Measurements from ENCODE around the gene FBLN2.

FBLN2 gene

DNA sequence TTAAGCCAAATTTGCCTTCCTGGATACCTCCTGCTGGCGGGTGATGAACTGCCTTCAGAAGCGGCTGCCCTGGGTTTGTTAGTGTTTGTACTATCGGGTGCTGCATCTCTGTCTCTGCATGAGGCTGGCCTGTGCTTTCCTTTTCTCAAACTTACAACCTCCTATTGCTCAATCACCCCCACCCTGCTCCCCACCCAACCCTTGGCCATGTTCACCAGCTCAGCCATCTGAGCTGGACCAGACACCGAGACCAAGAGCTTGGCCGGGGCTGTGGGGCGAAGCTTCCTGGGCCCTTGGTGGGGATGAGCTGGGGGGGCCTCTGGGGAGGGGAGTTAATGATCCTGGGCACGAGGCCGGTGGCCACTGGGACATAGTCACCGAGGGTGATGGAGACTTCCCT is 16.8 kb upstream of the FBLN2 start:
- DNase-seq (ENCODE audit: low read depth), result no peak

DNA sequence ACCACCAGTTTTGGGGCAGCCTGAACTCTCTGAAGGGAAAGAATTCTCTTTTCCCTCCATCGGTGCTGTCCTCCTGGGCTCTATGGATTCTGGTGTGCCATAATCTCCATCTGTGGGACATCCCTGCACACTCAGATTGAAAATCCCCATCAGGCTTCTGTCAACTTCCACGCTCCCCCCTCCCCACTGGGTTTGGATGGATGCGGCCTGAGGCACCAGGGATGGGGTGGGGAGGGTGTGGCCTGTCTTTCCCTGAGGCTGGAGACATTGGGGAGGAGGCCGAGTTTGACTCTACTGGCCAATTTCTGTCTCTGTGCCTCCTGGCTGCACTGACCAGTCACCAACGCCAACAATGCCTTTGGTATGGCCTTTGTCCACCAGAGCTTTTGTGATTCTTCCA is 16.3 kb upstream of the FBLN2 start:
- DNase-seq (ENCODE audit: low read depth), result no peak

DNA sequence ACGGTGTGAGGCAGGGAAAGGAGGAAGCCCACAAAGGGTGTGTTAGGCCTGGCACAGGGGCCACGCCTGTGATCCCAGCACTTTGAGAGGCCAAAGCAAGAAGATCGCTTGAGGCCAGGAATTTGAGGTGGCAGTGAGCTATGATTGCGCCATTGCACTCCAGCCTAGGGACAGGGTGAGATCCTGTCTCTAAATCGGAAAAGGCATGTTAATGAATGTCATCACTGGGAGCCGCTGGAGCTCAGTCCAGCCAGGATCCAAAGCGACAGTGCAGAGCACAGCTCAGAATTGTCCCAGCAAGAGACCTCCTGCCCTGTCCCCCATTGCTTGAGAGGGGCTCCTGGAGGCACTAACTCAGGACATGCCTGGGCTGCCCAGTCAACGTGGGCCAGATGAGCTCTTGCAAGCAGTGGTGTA is 15.0 kb upstream of the FBLN2 start:
- DNase-seq (ENCODE audit: low read depth), result no peak

DNA sequence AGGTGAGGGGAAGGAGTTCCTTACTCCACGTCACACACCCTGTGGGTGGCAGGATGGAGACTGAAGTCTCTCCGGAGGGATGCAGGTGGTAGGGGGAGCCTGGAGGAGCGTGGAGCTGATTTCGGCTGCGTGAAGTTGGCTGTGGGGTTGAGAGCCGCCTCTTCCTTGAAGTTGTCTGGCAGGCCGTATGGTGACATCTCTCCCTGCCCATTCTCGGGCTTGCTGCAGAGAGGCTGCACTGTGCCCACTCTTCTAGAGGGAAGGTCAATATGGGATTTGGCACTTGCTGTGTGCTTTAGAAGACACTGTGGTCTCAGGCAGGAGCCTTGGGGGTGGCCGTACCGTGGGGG is 13.4 kb upstream of the FBLN2 start:
- no peak for DNase-seq (ENCODE audit: low read depth)

DNA sequence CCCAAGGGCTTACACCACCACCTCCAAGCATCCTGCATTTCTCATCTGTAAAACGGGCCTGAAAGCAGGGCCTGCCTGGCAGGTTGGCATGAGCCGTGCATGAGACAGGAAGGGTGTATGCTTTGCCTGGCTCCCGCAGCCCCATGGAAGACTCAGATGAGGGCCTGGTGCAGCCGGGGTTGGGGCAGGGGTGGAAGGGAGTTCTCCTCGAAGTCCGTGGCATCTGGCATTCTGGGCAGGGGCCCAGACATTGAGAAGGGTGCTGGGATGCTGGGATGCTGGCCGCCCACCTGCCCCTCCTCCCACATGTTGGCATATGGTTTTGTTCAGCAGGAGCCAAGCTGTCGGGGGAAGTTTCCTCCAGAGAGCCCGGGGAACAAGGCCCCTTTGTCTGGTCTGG is 13.0 kb upstream of the FBLN2 start:
- no peak for DNase-seq (ENCODE audit: low read depth)

DNA sequence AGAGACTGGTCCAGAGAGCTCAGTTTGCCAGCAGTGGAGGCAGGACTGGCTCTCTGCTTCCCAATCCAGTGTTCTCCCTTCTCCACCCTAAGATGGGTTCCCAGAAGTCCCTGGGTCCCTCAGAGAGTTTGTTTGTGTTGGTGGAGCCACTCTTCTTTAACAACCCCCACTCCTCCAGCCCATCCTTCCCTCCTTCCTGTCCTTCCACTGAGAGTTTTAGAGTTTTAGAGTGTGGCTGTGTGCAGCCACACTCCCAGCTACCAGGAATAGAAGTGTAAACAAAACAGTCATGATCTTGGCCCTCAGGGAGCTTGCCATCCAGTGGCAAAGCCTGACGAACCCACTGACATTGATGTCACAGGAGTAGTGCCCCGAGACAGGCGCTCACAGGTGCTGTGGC is 12.5 kb upstream of the FBLN2 start:
- no peak for DNase-seq (ENCODE audit: low read depth)

DNA sequence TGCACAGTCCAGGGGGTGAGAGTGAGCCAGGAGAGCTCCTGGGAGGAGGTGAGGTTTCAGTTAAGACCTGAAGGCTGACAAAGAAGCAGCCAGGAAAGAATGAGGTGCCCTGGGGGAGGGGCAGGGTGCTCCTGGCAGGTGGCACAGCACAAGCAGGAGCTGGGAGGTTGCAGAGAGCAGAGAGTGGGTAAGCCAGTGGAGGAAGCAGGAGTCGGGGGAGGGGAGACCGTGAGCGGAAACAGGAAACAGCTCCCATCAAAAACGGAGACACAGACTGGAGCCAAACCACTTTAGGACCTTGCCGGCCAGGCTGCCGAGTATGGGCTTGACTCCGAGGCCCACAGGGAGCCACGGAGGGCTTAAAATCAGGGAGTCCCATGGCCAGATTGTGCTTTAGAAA is 12.1 kb upstream of the FBLN2 start:
- no peak for DNase-seq (ENCODE audit: low read depth)

DNA sequence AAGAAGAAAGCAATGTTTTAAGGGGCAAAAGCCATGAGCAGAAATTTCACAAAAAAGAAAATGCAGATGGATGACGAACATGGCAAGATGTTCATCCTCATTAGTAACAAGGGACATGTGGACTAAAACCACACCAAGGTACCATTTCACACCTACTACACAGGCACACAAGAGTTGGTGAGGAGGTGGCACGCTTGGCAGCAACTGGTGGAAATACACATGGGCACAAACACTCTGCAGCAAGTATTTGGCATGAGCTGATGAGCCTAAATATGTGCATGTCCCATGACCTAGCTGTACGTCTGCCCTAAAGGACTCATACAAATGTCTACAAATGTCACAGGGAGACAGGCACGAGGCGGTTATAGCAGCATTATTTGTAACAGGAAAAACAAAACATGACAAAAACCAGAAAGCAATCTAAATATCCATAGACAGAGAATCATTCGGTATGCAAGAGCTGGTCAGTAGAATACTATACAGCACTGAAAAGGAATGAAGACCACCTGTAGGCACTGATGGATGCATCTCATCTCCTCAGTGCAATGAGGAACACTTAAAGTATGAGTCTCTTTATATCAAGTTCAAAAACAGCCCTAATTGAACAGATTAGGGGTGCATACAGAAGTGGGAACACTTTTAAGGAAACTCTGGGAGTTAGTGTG is 11.5 kb upstream of the FBLN2 start:
- no peak for DNase-seq (ENCODE audit: low read depth)

DNA sequence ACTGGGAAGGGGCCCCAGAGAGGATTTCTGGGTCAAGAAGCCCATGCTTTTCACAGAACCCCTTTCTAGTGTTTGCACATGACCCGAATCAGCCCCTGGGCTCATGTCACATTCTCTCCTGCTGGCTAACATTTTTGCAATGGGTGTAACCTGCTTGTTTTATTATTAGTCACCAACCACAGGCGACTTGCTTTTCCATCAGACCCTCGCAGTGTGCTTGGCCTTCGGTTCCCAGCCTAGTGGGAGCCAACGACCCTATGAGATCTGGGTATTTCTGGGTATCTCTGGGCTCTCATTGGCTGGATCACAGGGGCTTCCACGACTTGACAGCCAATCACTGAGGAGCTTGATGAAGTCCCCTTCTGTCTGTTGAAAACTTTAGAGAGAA is 11.0 kb upstream of the FBLN2 start:
- DNase-seq (ENCODE audit: low read depth), result no peak

DNA sequence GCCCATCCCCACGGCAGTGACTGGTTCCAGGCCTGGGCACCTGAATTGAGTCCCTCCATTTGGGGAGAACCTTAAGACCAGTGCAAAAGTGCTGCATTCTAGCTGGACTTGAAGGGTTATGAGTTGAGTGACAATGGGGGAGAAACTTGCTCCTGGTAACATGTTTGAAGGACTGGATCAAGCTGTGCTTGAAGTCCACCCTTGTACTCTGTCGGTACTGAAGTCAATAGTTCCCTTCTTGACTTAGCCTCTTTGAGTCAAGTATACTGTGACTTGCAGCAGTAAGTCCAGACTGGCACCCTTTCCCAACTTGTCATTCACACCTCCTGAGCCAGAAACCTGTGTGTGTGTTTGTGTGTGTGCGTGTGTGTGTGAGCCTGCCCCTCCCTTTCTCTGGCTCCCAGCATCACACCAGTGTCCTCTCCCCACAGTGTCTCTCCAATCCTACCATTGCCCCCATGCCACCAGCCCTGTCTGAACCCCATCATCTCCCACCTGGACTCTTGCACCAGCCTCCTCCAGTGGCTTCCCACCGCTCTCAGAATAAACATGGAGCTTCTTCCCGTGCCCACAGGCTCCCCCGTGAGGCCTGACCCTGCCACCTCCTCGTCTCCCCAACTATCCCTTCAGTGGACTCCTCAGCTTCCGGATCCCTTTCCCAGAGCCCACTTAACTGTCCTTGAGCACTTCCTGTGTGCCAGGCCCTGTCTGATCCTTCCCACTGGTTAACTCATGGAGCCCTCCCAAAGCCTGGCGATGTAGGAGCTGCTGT is 10.2 kb upstream of the FBLN2 start:
- no peak for DNase-seq (ENCODE audit: low read depth)

DNA sequence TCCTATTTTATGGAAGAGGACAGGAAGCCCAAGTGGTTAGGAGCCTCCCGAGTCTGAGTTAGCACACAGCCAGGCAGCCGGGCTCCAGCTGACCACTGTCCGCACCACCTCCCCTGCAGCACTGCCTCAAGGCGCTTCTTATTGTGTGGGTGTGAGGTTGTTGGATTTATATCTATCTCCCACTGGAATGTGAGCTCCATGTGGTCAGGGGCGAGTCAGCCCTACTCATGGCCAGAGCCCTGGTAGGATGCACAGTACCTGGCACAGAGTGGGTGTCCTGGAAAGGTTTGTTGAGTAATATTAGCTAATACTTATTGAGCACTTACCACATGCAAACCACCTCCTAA is 9.7 kb upstream of the FBLN2 start:
- no peak for DNase-seq (ENCODE audit: low read depth)

DNA sequence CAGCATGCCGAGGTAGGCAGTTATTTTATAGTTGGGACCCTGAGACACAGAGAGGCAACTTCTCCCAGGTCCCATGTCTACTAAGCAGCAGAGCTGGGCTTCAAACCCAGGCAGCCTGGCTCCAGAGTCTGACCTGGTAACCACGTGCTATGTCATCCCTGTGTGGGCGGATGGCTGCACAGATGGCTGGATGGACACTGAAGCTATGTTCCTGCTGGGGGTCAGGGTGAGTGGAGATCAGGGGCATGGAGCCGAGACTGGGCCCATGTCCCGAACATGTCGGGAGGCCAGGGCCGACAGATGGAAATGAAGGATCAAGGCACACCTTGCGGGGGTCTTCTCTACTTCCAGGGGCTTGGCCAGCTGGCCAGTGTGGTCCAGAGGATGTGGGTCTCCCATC is 9.3 kb upstream of the FBLN2 start:
- DNase-seq (ENCODE audit: low read depth), result no peak

DNA sequence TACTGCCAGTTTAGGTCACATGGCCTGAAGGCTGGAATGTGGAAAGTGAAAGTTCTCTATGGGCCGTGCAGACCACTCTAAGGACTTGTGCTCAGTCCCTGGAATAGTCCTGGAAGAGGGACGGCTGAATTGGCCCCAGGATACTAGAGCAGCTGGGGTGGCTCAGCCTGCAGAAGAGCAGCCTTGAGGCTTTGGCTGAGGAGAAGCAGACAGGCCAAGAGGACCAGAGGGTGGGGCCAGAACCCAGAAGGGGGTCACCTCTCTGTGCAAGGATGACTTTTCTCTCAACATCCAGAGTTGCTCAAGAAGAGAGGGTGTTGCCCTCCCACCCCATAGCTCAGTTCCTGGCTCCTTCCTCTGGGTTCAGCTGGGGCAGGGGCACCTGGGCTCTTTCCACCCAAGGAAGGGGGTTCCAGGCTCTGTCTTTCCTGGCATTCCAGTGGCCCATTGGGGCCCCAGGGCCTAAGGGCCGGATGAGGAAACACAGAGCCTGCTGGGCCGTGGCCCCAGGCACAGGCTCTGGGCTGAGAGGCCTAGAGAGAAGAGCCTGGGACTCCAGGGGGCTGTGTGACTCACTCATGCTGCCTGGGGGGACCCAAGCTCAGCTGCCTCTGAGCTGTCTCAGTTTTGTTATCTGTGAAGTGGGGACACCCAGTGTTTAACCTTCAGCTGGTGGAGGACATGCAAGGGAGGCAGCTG is 8.5 kb upstream of the FBLN2 start:
- DNase-seq (ENCODE audit: low read depth), result no peak

DNA sequence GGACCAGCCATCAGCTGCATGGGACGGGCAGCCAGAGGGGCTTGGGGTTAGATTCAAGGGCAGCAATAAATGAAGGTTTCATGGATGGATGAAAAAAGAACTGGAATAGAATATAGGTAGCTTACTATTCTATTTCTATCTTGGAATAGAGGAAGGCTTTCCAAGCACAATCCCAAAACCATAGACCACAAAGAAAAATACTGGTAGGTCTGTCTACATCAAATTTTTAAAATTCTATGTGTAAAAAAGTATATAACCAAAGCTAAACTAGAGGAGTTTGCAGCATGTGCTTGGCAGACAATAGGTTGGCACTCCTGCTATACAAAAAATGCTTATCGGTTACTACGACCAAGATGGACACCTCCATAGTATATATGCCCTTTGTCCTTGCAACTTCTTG is 7.2 kb upstream of the FBLN2 start:
- DNase-seq (ENCODE audit: low read depth), result no peak

DNA sequence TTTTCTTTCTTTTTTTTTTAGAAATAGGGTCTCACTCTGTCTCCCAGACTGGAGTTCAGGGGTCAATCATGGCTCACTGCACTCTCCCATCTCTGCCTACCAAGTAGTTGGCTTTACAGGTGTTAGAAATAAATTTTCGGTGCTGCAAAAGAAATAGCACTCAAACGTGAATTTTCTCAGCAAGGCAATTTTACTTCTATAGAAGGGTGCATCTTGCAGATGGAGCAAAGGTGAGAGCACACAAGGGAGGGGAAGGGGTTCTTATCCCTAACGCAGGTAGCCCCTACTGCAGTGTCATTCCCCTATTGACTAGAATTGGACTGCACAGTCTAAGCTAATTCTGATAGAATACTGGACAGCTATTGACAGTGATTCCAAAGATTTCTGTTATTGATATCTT is 6.8 kb upstream of the FBLN2 start:
- DNase-seq (ENCODE audit: low read depth), result no peak

DNA sequence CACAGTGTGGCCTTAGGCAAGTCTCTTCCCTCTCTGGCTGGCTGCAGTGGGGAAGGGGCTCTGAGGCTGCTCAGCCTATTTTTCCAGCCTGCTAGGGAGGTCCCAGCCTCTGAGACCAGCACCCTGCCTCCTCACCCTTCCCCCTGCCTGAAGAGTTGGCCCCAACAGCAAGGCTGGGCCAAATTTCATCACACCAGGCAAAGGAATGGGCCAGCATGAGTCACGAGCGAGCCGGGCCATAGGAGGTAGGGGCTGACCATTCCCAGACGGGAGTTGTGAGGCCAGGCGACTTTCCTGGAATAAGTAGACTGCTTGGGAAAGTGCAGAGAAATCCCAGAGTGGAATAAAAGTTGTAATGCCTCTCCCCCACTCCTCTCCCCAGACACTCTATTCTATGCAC is 5.7 kb upstream of the FBLN2 start:
- DNase-seq (ENCODE audit: low read depth), result no peak

DNA sequence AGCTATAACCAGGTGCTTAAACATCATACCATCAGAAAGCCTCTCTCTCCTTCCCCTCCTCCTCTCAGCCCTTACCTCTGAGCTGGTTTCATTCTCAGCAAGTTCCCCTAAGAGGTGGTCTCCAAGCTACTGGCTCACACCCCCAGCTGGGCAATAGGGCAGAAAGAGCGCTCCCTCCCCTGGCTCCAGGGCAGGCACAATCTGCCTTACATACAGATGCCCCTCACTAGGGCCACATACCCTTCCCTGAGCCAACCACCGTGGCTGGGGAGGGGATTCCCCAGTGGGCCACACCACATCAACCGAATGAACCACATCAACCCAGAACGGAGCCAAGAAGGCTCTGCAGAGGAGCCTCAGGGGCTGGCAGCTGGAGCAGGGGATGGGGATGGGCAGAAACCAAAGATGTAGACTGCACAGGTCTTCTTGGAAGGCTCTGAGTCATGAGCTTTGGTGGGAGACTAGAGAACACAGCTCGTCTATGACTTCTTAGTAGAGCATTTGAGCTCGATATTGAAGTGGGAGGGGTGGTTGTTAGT is 4.6 kb upstream of the FBLN2 start:
- DNase-seq (ENCODE audit: low read depth), result no peak

DNA sequence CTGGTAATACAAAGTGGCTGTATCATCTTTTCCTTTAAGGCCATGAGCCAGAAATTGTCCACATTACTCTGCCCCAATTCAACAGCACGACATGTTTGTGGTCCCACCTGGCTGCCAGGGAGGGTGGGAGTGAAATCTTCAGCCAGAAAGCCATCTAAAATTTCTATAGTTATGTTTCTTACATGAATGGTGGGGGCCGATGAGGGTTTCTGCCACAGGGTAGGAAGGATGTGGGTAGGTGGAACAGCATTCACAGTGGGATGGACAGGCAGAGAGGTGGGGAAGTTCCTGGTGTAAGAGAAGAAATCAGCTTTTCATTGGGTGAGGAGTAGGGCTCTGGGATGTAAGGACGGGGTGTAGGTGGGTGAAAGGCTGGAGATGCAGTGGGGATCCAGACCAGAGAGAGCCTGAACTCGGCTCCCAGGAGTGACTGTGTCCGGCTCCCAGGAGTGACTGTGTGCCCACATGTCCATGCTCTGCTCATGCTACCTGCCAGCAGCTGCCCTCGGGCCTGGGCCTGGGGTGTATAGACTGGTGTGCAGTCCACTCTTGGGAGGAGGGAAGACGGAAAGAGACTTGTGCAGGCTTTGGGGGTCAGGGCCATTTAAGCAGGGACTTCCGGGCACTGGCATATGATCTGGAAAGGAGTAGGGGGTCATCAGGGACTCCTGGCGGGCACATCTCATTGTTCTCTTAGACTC is 3.8 kb upstream of the FBLN2 start:
- no peak for DNase-seq (ENCODE audit: low read depth)

DNA sequence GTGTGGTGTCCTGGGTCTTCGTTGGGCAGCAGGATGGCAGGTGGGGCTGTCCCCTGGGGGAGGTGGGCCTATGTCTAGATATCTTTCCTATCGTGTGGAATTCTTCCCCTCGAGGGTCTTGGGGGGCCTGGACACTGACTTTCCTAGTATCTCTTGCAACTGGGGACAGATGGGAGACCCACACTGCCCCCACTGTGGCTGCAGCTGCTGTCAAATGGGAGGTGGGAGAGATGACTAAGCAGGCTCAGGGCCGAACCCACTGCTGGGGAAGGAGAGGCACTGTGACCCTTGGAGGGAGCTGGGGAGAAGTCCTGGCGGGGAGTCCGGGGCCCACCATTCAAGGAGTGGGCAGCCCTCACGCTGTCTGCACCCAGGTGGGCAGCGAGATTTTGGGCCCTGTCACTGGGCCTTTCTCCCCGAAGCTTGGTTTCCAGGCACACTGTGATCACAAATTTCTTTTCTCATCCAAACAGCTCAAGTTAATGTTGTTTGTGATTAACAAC is 2.9 kb upstream of the FBLN2 start:
- DNase-seq (ENCODE audit: low read depth), result no peak

DNA sequence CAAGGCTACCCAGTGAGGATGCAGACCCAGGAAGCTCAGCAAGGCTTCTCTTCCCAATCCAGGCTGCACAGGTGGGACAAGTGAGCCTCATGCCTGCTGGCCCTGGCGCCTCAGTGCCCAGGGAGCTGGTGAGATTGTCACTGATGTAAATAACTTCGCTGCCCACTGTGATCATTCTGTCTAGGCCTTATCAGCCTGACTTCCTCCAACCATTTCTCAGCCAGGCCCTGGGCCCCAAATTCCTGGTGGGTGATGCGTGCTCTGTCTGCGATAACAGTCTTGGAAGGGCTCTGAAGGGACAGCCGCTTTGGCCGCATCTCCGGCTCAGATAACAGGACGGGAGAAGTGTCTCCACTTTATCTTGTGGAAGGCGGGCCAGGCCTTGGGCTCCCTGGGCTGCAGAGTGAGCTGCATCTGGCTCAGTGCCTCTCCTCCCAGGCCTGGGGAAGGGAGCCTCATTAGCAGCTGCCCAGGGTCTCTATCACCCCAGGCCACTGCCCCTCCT is 2.2 kb upstream of the FBLN2 start:
- no peak for DNase-seq (ENCODE audit: low read depth)

DNA sequence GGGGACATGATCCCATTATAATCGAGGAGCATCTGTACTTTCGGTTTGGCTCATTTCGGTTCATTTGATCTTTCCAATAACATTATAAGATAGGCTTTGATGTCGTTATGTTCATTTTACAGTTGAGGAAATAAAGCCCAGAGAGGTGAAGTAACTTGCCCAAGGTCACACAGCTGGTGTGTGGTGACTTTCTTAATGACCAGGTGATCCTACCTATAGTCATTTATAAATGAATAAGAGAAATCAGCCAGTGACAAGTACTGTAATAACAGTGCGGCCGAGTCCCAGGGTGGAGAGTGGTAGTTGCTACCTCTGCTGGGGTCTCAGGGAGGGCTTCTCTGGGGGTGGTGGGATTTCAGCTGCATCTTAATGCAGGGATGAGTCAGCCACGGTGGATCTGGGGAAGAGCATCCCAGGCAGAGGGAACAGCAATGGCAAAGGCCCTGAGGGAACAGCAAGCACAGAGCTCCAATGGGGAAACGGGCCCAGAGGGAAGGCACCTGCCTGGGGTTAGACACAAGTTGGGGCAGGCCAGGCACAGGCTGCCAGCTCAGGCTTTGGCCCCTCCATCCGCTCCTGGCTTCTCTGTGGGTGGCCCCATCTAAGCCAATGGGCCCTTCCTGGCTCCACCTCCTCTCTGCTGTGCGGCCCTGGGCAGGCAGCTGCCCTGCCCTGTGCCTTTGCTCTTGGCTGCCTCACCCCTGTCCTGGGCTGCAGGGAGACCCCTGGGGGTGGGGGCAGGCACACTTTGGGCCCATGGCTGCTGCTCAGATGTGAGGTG is 1.1 kb upstream of the FBLN2 start:
- no peak for DNase-seq (ENCODE audit: low read depth)
